ENCODE data around the gene TGFBR2. TPM values are rescaled to one million over a fixed set of nuclear protein-coding genes. Genes with fewer than 3 reads are reported as not detected.

Gene TGFBR2
- total RNA-seq, 1 experiment from 2014 or later = 22.5 TPM

- no peaks in the 10 kb centered on the region for H3K36me3 ChIP-seq (ENCODE audit: control insufficient read depth in 1 of 2, insufficient read depth in 2 of 2, low read length in 2 of 2)
- no peak overlapping the region for H3K9ac ChIP-seq (ENCODE audit: low read length)
- no peaks in the 10 kb centered on the region for H3K9me3 ChIP-seq (ENCODE audit: control insufficient read depth in 1 of 2, insufficient read depth in 1 of 2, low read depth in 1 of 2, low read length in 2 of 2)
- intact Hi-C loops (cut with micrococcal nuclease) = no loop called here
- no peak overlapping the region for H3K27ac ChIP-seq (ENCODE audit: low read depth, low read length)
- H3K4me3 ChIP-seq (replicated peaks in 1 of 2; ENCODE audit: low read depth in 1 of 2, low read length in 2 of 2) = no peak overlapping the region
- ChIA-PET RAD21 (ENCODE audit: low non-redundant PET in 1 of 2, low total read pairs in 2 of 2, uncharacterized antibody in 2 of 2, unreplicated experiment in 2 of 2) (no interaction called here), POLR2A (no interaction called here), CTCF (no interaction called here)
- no peaks in the 10 kb centered on the region for H3K27me3 ChIP-seq (ENCODE audit: insufficient read depth, low read length)
- no TSS peak for BruUV-seq (replicated peaks)
- DNase-seq (ENCODE audit: low read depth, low spot score) = no peak
- no peaks in the 10 kb centered on the region for H3K79me2 ChIP-seq (ENCODE audit: insufficient read depth, low read length)
- no peak for TF ChIP-seq SIN3A (IDR thresholded peaks at IDR 0.05; ENCODE audit: low read depth)
- no peak for TF ChIP-seq SP1 (IDR thresholded peaks at IDR 0.05; ENCODE audit: low read depth)
- no peak for TF ChIP-seq TCF7L2 (IDR thresholded peaks at IDR 0.05; ENCODE audit: borderline replicate concordance, extremely low read depth, insufficient read depth, insufficient read length)
- TF ChIP-seq CEBPB (IDR thresholded peaks at IDR 0.05; ENCODE audit: low read depth) = no peak
- TF ChIP-seq CBX3 (IDR thresholded peaks at IDR 0.05; ENCODE audit: low read depth) = no peak
- no peak for TF ChIP-seq ZBTB33 (IDR thresholded peaks at IDR 0.05; ENCODE audit: extremely low read depth, insufficient replicate concordance, low read length)
- TF ChIP-seq EZH2 (IDR thresholded peaks at IDR 0.05) = no peak
- TF ChIP-seq JUND (IDR thresholded peaks at IDR 0.05) = no peak
- no peak for TF ChIP-seq REST (IDR thresholded peaks at IDR 0.05; ENCODE audit: low read depth)
- TF ChIP-seq POLR2AphosphoS5 (IDR thresholded peaks at IDR 0.05; ENCODE audit: low read depth, low read length) = no peak
- TF ChIP-seq EZH2phosphoT487 (IDR thresholded peaks at IDR 0.05; ENCODE audit: borderline replicate concordance) = no peak
- no peak for TF ChIP-seq SRF (IDR thresholded peaks at IDR 0.05; ENCODE audit: low read depth)
- TF ChIP-seq CTCF (IDR thresholded peaks at IDR 0.05 in 2 of 3, conservative IDR thresholded peaks at IDR 0.05 in 1 of 3; ENCODE audit: borderline replicate concordance in 1 of 3, insufficient read depth in 1 of 3, low read depth in 2 of 3, low read length in 2 of 3) = no peak
- no peak for TF ChIP-seq POLR2A (IDR thresholded peaks at IDR 0.05; ENCODE audit: borderline replicate concordance, extremely low read depth, insufficient read depth, insufficient read length)
- no peak for TF ChIP-seq ELF1 (IDR thresholded peaks at IDR 0.05; ENCODE audit: borderline replicate concordance, low read depth)
- TF ChIP-seq EGR1 (IDR thresholded peaks at IDR 0.05; ENCODE audit: low read depth) = no peak
- TF ChIP-seq ZNF274 (IDR thresholded peaks at IDR 0.05; ENCODE audit: low read depth, low read length) = no peak
- H2AFZ ChIP-seq (ENCODE audit: low read depth, low read length, poor library complexity, severe bottlenecking) = no peak overlapping the region
- no peak overlapping the region for H3K4me2 ChIP-seq (ENCODE audit: low read length)
- ATAC-seq = no peak
- no peaks in the 10 kb centered on the region; the same call in 1 of the 2 replicates for H3K9me2 ChIP-seq (ENCODE audit: insufficient read depth)
- peaks cover 0 to 13% of the 10 kb centered on the region in 2 experiments; a peak in 1 of 4 replicates for H3K4me1 ChIP-seq (ENCODE audit: control insufficient read depth in 1 of 2, insufficient read depth in 2 of 2, low read length in 2 of 2)
- H4K20me1 ChIP-seq (ENCODE audit: insufficient read depth) = no peaks in the 10 kb centered on the region
These were observed 24.4 kb upstream of the TGFBR2 start for GRCh38 chr3:30581982-30582381.
